ENCODE measurements around the gene UAP1. TPM values are rescaled to one million over a fixed set of nuclear protein-coding genes. Genes with fewer than 3 reads are reported as not detected.
A peak's percentile ranks its signal among the peaks of the same experiment; 100 is the strongest.

Gene UAP1
- total and polyA plus RNA-seq, 11 donors: 18.1 to 34.3 (median 21.1) TPM

GRCh38 chr1:162549001-162549400 is 12.5 kb upstream of the UAP1 start:
- 73 to 89% (median 80%) methylated on average over 2 of the region's 2 CpGs for WGBS, 4 donors

GRCh38 chr1:162550925-162551324 is 10.6 kb upstream of the UAP1 start:
- H3K4me3 ChIP-seq: no peak overlapping the region
- WGBS, 4 donors: 77 to 83% (median 79%) methylated on average over 1 of the region's 1 CpG
- H3K4me1 ChIP-seq: peaks cover 0 to 9% (median 0%) of the 10 kb centered on the region in 12 donors
- TF ChIP-seq POLR2A (IDR thresholded peaks at IDR 0.05) (no peak), CTCF (IDR thresholded peaks at IDR 0.05) (no peak)
- H3K27ac ChIP-seq: no peak overlapping the region
- ATAC-seq (no peak), DNase-seq (no peak)
- H3K36me3 ChIP-seq: no peaks in the 10 kb centered on the region
- H3K9me3 ChIP-seq: no peaks in the 10 kb centered on the region
- intact Hi-C loops (cut with DNase I): no loop called here
- H3K27me3 ChIP-seq: no peaks in the 10 kb centered on the region

More at GRCh38 chr1:162549001-162549400, 12.5 kb upstream of the UAP1 start:
- intact Hi-C loops (cut with DNase I): no loop called here
- no peak for TF ChIP-seq POLR2A (IDR thresholded peaks at IDR 0.05)
- TF ChIP-seq CTCF (IDR thresholded peaks at IDR 0.05): no peak
- no peak overlapping the region for H3K4me3 ChIP-seq
- DNase-seq: no peak
- peak overlapping the region in 7 of 12 donors; percentile 16 to 62 (median 33) for H3K27ac ChIP-seq
- ATAC-seq: no peak
- peaks cover 0 to 1% (median 0%) of the 10 kb centered on the region in 12 donors for H3K9me3 ChIP-seq
- H3K36me3 ChIP-seq: no peaks in the 10 kb centered on the region
- H3K27me3 ChIP-seq: no peaks in the 10 kb centered on the region
- peaks cover 0 to 9% (median 0%) of the 10 kb centered on the region in 12 donors for H3K4me1 ChIP-seq

GRCh38 chr1:162551969-162552683 is 9.4 kb upstream of the UAP1 start:
- TF ChIP-seq POLR2A (IDR thresholded peaks at IDR 0.05) (no peak), CTCF (IDR thresholded peaks at IDR 0.05) (no peak)
- no peaks in the 10 kb centered on the region for H3K27me3 ChIP-seq
- ATAC-seq (peak in 3 of 4 donors; percentile 43 to 58 (median 54)), DNase-seq (no peak)
- H3K4me1 ChIP-seq: peaks cover 0 to 9% (median 0%) of the 10 kb centered on the region in 12 donors
- 68 to 87% (median 80%) methylated on average over 7 of the region's 7 CpGs for WGBS, 4 donors
- no peaks in the 10 kb centered on the region for H3K9me3 ChIP-seq
- no peak overlapping the region for H3K4me3 ChIP-seq
- no peaks in the 10 kb centered on the region for H3K36me3 ChIP-seq
- intact Hi-C loops (cut with DNase I): no loop called here
- H3K27ac ChIP-seq: peak overlapping the region in 10 of 12 donors; percentile 5 to 72 (median 49)

- Histone ChIP-seq H3K27me3 (no peaks in the 10 kb centered on the region), H3K36me3 (no peaks in the 10 kb centered on the region), H3K4me3 (no peak overlapping the region), H3K27ac (peak overlapping the region in 8 of 12 donors; percentile 5 to 72 (median 50)), H3K4me1 (peaks cover 0 to 9% (median 0%) of the 10 kb centered on the region in 12 donors), H3K9me3 (no peaks in the 10 kb centered on the region)
- ATAC-seq (peak in 3 of 4 donors; percentile 29 to 57 (median 42)), DNase-seq (no peak)
- intact Hi-C loops (cut with DNase I): no loop called here
- WGBS, 4 donors: 76 to 93% (median 89%) methylated on average over 8 of the region's 8 CpGs
- TF ChIP-seq POLR2A (IDR thresholded peaks at IDR 0.05) (no peak), CTCF (IDR thresholded peaks at IDR 0.05) (no peak)
These were observed 8.8 kb upstream of the UAP1 start for GRCh38 chr1:162552684-162553252.
